Measurements from ENCODE around the gene TRIM7.
"Not testable (repeated sequence)": the region's sequence is repeated elsewhere in the genome, so short reads cannot be mapped to it uniquely, and the experiment has no call there.

TRIM7 gene

DNA sequence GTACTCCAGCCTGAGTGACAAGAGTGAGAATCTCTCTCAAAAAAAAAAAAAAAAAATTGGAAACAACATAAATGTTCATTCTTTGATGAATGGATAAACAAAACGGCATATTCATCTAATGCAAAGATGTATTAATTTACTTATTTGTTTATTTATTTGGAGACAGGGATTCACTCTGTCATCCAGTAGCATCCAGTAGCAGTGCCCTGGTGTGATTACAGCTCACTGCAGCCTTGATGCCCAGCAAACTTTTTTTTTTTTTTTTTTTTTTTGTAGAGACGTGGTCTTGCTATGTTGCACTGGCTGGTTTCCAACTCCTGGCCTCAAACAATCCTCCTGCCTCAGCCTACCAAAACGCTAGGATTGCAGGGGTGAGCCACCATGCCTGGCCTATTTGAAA lies 33.2 kb downstream of the TRIM7 start:
- POLR2A ChIA-PET (ENCODE audit: low non-redundant PET), result no interaction called here
- DNase-seq (ENCODE audit: low spot score), result no peak
- no peak overlapping the region for H3K27ac ChIP-seq
- CTCF ChIA-PET, result interaction anchor here (0.7 to 3.0 kb wide), 4 partner anchors 12 to 392 kb away, joined by 3 to 26 read pairs (median 8); no protein-coding TSS in a partner anchor
- no peak for TF ChIP-seq CTCF (conservative IDR thresholded peaks at IDR 0.05; ENCODE audit: low read depth)

- TF ChIP-seq CTCF (conservative IDR thresholded peaks at IDR 0.05; ENCODE audit: low read depth), result no peak
- ChIA-PET POLR2A (ENCODE audit: low non-redundant PET) (no interaction called here), CTCF (interaction anchor here (0.8 to 1.1 kb wide), 3 partner anchors 12 to 53 kb away, joined by 3 to 5 read pairs (median 3); no protein-coding TSS in a partner anchor)
Measured at GRCh38 chr5:181170996-181171395, 34.0 kb downstream of the TRIM7 start.

DNA sequence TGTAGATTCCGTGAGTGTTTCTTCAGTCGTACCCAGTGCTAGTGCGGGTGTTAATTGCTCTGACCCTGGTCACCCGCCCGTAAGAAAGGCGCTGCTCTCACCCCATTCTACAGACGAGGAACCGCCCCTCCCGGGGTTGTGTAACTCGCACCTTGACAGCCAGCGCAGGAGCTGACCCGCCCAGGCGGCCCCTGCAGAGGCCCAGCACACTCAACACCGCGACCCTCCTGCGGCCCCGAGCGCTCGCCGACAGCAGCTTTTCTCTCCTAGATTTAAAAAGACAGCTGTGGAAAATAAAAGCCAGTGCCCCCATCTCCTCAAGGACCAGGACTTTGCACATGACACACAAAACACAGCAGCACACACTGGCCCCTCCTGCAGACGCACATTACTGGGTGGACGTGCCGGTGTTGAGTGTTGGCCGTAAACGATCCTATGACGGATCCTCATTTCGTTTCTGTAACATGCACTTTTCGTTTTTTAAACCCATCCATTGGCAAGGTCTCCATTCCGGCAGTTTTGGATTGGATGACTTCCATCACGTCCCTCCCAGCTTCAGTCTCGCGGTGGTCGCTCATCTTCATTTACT lies 34.7 kb downstream of the TRIM7 start:
- POLR2A ChIA-PET (ENCODE audit: low non-redundant PET), result no interaction called here
- CTCF ChIA-PET, result interaction anchor here (0.8 to 1.1 kb wide), 2 partner anchors 44 to 52 kb away, joined by 3 to 5 read pairs; no protein-coding TSS in a partner anchor
- no peak overlapping the region for H3K27ac ChIP-seq
- DNase-seq (ENCODE audit: low spot score), result no peak
- no peak for TF ChIP-seq CTCF (conservative IDR thresholded peaks at IDR 0.05; ENCODE audit: low read depth)

More at GRCh38 chr5:181170996-181171395, 34.0 kb downstream of the TRIM7 start:
- DNase-seq (ENCODE audit: low spot score), result no peak
- no peak overlapping the region for H3K27ac ChIP-seq

DNA sequence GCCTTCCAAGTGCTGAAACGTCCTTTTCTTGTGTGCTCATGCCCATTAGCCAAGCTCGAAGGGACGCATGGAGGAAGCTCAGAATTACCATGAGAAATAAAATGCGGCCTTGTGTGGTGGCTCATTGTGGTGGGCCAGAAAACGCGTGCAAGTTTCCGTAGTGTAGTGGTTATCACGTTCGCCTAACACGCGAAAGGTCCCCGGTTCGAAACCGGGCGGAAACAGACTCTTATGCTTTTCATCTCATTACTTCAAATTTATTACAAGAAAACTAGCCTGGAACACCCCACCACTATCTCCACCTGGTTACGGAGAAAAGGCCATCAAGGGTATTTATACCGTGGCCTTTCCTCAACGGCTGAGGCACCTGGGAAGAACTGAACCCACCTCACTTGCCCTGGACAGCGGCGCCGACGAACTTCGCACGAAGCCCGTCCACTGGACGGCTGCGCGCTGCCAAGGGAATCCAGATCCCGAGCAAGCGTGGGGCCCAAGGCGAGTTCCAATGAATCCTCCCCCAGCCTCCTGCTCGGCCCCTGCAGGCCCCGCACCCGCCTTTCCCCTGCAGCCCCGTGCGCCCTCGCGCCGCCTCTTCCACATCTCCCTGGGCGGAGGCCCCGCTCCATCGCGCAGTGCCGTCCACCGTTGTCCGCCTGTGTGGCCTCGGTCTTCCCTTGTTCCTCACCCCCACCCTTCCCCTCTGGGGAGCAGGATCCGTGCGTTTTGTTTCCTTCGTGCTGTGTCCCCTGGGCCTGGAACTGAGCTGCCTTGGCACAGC lies 35.3 kb downstream of the TRIM7 start:
- CTCF ChIA-PET, result interaction anchor here (0.5 to 1.1 kb wide), 2 partner anchors 11 to 51 kb away, joined by 3 read pairs; no protein-coding TSS in a partner anchor
- DNase-seq (ENCODE audit: low spot score); POLR2A ChIA-PET (ENCODE audit: low non-redundant PET); H3K27ac ChIP-seq: not testable (repeated sequence)

GRCh38 chr5:181168595-181169118 lies 36.3 kb downstream of the TRIM7 start:
- CTCF ChIA-PET, result interaction anchor here (0.5 to 1.2 kb wide), 7 partner anchors 10 to 447 kb away, joined by 3 to 7 read pairs (median 4); no protein-coding TSS in a partner anchor
- TF ChIP-seq CTCF (conservative IDR thresholded peaks at IDR 0.05; ENCODE audit: low read depth), result no peak
- no peak overlapping the region for H3K27ac ChIP-seq
- POLR2A ChIA-PET (ENCODE audit: low non-redundant PET), result no interaction called here
- DNase-seq (ENCODE audit: low spot score), result no peak

DNA sequence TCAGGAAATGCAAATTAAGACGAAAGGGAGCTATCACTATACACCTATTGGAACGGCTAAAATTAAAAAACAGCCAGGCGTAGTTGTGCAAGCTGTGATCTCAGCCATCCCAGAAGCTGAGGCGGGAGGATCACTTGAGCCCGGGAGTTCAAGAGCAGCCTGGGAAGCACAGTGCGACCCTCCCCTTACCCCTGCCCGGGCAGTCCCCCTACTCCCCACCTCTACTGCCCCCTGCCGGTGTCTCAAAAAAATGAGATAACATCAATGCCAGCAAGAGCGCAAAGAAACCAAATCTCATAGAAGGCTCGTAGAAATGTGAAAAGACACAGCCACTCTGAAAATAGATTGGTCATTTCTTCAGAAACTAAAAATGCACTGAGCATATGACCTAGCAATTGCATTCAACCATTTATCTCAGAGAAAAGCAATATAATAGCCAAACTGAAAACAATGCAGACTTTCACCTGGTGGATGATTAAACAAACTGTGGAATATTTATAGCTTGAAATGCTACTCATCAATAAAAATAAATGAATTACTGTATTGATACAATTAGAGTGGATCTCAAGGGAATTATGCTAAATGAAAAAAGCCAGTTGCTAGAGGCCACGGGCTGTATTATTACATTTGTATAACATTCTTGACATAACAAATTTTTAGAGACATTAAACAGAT lies 37.0 kb downstream of the TRIM7 start:
- H3K27ac ChIP-seq, result no peak overlapping the region
- POLR2A ChIA-PET (ENCODE audit: low non-redundant PET), result interaction anchor here (0.5 kb wide), 1 partner anchor 88 kb away, joined by 4 read pairs; no protein-coding TSS in a partner anchor
- DNase-seq (ENCODE audit: low spot score), result no peak
- TF ChIP-seq CTCF (conservative IDR thresholded peaks at IDR 0.05; ENCODE audit: low read depth), result peak; percentile 37
- CTCF ChIA-PET, result interaction anchor here (0.5 to 1.2 kb wide), 11 partner anchors 9 to 447 kb away, joined by 3 to 7 read pairs (median 3); no protein-coding TSS in a partner anchor

All from RWPE1 (cell line).